ENCODE results near the gene CREB3L4. TPM values are rescaled to one million over a fixed set of nuclear protein-coding genes. Genes with fewer than 3 reads are reported as not detected.

Gene CREB3L4
- total and polyA plus RNA-seq, 2 of the 13 experiments (the other 11 are each of a cell fraction or from before 2014, with no cell fraction given) = 9.9 to 18.7 TPM

DNA sequence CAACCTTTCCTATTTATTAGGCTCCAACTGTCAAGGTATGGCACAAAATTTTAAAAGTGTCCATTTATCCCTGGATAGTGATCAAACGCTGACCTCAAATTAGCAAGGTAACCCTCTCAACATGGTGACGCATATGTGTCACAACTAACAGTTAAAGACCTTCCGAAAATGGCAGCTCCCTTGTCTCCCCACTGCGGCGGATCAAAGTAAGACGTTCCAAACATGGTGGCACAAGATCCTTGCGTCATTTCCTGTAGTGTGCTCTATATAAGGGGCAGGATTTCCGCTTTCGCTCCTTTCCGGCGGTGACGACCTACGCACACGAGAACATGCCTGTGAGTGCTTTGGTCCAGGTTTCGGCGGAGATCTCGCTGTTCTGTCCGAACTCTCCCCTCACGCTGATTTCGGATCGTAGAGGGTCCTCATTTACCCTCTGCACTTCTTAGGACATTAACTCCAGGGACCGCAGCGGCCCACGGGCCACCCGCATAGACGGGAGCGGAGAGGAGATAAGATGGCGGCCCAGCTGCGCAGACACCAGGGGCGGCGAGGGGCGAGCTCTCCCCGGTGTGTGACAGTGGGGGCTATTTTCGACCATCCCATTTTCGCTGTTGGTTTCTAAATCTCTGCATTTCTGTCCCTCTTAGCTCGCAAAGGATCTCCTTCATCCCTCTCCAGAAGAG is 22.9 kb downstream of the CREB3L4 start, which contains the start of gene RPS27 (continued):
- TF ChIP-seq, protein P1, sequence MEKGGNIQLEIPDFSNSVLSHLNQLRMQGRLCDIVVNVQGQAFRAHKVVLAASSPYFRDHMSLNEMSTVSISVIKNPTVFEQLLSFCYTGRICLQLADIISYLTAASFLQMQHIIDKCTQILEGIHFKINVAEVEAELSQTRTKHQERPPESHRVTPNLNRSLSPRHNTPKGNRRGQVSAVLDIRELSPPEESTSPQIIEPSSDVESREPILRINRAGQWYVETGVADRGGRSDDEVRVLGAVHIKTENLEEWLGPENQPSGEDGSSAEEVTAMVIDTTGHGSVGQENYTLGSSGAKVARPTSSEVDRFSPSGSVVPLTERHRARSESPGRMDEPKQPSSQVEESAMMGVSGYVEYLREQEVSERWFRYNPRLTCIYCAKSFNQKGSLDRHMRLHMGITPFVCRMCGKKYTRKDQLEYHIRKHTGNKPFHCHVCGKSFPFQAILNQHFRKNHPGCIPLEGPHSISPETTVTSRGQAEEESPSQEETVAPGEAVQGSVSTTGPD (CRISPR knock-in tag; IDR thresholded peaks at IDR 0.05) = no peak
- TF ChIP-seq ZNF720 (CRISPR knock-in tag; IDR thresholded peaks at IDR 0.05) = no peak
- no peak for TF ChIP-seq ZNF326 (CRISPR knock-in tag; IDR thresholded peaks at IDR 0.05; ENCODE audit: borderline replicate concordance)
- TF ChIP-seq RFX3 (CRISPR knock-in tag; IDR thresholded peaks at IDR 0.05) = peak; percentile 14; the same call in 1 of the 2 replicates
- no peak for TF ChIP-seq BHLHE40 (IDR thresholded peaks at IDR 0.05; ENCODE audit: low read length)
- TF ChIP-seq ZNF605 (CRISPR knock-in tag; IDR thresholded peaks at IDR 0.05) = peak; percentile 59; the same call in 1 of the 2 replicates
- TF ChIP-seq, protein P2, sequence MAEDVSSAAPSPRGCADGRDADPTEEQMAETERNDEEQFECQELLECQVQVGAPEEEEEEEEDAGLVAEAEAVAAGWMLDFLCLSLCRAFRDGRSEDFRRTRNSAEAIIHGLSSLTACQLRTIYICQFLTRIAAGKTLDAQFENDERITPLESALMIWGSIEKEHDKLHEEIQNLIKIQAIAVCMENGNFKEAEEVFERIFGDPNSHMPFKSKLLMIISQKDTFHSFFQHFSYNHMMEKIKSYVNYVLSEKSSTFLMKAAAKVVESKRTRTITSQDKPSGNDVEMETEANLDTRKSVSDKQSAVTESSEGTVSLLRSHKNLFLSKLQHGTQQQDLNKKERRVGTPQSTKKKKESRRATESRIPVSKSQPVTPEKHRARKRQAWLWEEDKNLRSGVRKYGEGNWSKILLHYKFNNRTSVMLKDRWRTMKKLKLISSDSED (CRISPR knock-in tag; IDR thresholded peaks at IDR 0.05) = no peak
- TF ChIP-seq NFRKB (IDR thresholded peaks at IDR 0.05) = no peak; the same call in 1 of the 2 replicates
- TF ChIP-seq EEA1 (CRISPR knock-in tag; IDR thresholded peaks at IDR 0.05; ENCODE audit: borderline replicate concordance) = peak; percentile 81; the same call in 1 of the 2 replicates
- TF ChIP-seq TCF7L2 (IDR thresholded peaks at IDR 0.05; ENCODE audit: low read depth, low read length) = peak; percentile 92
- TF ChIP-seq NR2C2 (CRISPR knock-in tag; IDR thresholded peaks at IDR 0.05; ENCODE audit: borderline replicate concordance) = peak; percentile 78; the same call in 1 of the 2 replicates
- TF ChIP-seq ZNF569 (CRISPR knock-in tag; IDR thresholded peaks at IDR 0.05; ENCODE audit: borderline replicate concordance) = no peak
- TF ChIP-seq RFX5 (IDR thresholded peaks at IDR 0.05; ENCODE audit: low read depth, low read length) = peak; percentile 47
- no peak for TF ChIP-seq ZEB1 (IDR thresholded peaks at IDR 0.05; ENCODE audit: insufficient replicate concordance, low read depth)
- peak; percentile 18; the same call in 1 of the 2 replicates for TF ChIP-seq ESRRA (CRISPR knock-in tag; IDR thresholded peaks at IDR 0.05; ENCODE audit: low read depth)
- peak; percentile 80 for TF ChIP-seq MIER2 (CRISPR knock-in tag; IDR thresholded peaks at IDR 0.05)
- TF ChIP-seq, protein P3, sequence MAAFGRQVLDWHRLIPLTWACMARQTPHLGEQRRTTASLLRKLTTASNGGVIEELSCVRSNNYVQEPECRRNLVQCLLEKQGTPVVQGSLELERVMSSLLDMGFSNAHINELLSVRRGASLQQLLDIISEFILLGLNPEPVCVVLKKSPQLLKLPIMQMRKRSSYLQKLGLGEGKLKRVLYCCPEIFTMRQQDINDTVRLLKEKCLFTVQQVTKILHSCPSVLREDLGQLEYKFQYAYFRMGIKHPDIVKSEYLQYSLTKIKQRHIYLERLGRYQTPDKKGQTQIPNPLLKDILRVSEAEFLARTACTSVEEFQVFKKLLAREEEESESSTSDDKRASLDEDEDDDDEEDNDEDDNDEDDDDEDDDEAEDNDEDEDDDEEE (CRISPR knock-in tag; IDR thresholded peaks at IDR 0.05) = no peak
- peak; percentile 100 for TF ChIP-seq POLR2A (IDR thresholded peaks at IDR 0.05; ENCODE audit: insufficient read depth in 1 of 2, low read depth in 2 of 2, low read length in 2 of 2)
- TF ChIP-seq SCMH1 (CRISPR knock-in tag; IDR thresholded peaks at IDR 0.05; ENCODE audit: borderline replicate concordance) = no peak
- TF ChIP-seq REXO4 (CRISPR knock-in tag; IDR thresholded peaks at IDR 0.05; ENCODE audit: borderline replicate concordance) = no peak
- TF ChIP-seq ZNF850 (CRISPR knock-in tag; conservative IDR thresholded peaks at IDR 0.05) = no peak
- TF ChIP-seq PHF21A (CRISPR knock-in tag; IDR thresholded peaks at IDR 0.05) = no peak
- no peak for TF ChIP-seq SRSF4 (IDR thresholded peaks at IDR 0.05; ENCODE audit: low read depth, low read length, poor library complexity, severe bottlenecking)
- no peak for TF ChIP-seq ZFP62 (CRISPR knock-in tag; IDR thresholded peaks at IDR 0.05)
- peak; percentile 50 for TF ChIP-seq FOXO1 (CRISPR knock-in tag; IDR thresholded peaks at IDR 0.05)
- TF ChIP-seq, protein P4, sequence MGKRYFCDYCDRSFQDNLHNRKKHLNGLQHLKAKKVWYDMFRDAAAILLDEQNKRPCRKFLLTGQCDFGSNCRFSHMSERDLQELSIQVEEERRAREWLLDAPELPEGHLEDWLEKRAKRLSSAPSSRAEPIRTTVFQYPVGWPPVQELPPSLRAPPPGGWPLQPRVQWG (CRISPR knock-in tag; IDR thresholded peaks at IDR 0.05; ENCODE audit: borderline replicate concordance, low read depth) = no peak
- TF ChIP-seq ZNF350 (CRISPR knock-in tag; IDR thresholded peaks at IDR 0.05; ENCODE audit: borderline replicate concordance, low read depth) = peak; percentile 77; the same call in 1 of the 2 replicates

Measured in HepG2 (cell line).